Testis (tissue), 3 donors: ENCODE data around the gene CACNA1C. TPM values are rescaled to one million over a fixed set of nuclear protein-coding genes. Genes with fewer than 3 reads are reported as not detected.

Experiments used
- DNase-seq: peaks from one replicate; pipeline ENCODE4 v3.0.0-alpha.2; 2019
- H3K27ac ChIP-seq, 2 donors: fragments of 200-600 bp; sonication (generic); one replicate each; pipeline ENCODE4 v1.5.1; 2019
- H3K27me3 ChIP-seq: fragments of 200-600 bp; sonication (generic); one replicate; pipeline ENCODE4 v1.5.1; 2019
- H3K36me3 ChIP-seq: fragments of 200-600 bp; sonication (generic); one replicate; pipeline ENCODE4 v1.5.1; 2017; ENCODE audit warnings: low read depth; ENCODE audit errors: missing control alignments
- H3K4me1 ChIP-seq: fragments of 200-600 bp; sonication (generic); one replicate; pipeline ENCODE4 v1.5.1; 2019
- H3K4me3 ChIP-seq, 2 donors: fragments of 200-600 bp; sonication (generic); one replicate each; pipeline ENCODE4 v1.5.1; 2017 to 2019
- H3K9me3 ChIP-seq: fragments of 200-600 bp; sonication (generic); one replicate; pipeline ENCODE4 v1.5.1; 2017
- POLR2A ChIP-seq: fragments of 450-650 bp; IDR thresholded peaks from one replicate; pipeline ENCODE4 v1.6.1; 2017; ENCODE audit warnings: antibody characterized with exemption, mild to moderate bottlenecking, moderate library complexity
- WGBS, 2 donors: methylation state at CpG; one replicate each; pipeline ENCODE4 v1.1.5; 2018; 5-methylcytosine and 5-hydroxymethylcytosine counted together
- intact Hi-C: fragments of 100-400 bp; cut with DNase I; formaldehyde crosslinking; loops from one replicate; pipeline ENCODE4 v1.15.1; 2023; ENCODE audit warnings: low total_unique reads
- polyA plus RNA-seq: library from polyadenylated mRNA; stranded (reverse); fragments of 350-450 nt; fragmentation: Illumina TruSeq; extraction: RNeasy Lipid Tissue Mini Kit (QIAGEN cat#74804); gene quantifications from one replicate; pipeline ENCODE4 v1.2.3, GENCODE V29; 2014; ENCODE audit warnings: low read depth, low replicate concordance; ENCODE audit not compliant: insufficient read depth
- total RNA-seq, 2 donors: library from RNA; depleted of rRNA; stranded (reverse); fragments of >200 nt; gene quantifications; one replicate each; pipeline ENCODE4 v1.2.3, GENCODE V29; 2016
- TF ChIP-seq, protein P1 (sequence below), 3 experiments: fragments of 450-650 bp in 2 of 3; fragments of 200-600 bp in 1 of 3; sonication (generic) in 1 of 3; IDR thresholded peaks; one replicate each; pipeline ENCODE4 v1.5.1; 2016 to 2019; ENCODE audit warnings: antibody characterized with exemption in 3 of 3, mild to moderate bottlenecking in 2 of 3, moderate library complexity in 1 of 3

CACNA1C gene
- total and polyA plus RNA-seq, 3 donors from 2014 or later: 20.3 to 36.8 (median 32.0) TPM

DNA sequence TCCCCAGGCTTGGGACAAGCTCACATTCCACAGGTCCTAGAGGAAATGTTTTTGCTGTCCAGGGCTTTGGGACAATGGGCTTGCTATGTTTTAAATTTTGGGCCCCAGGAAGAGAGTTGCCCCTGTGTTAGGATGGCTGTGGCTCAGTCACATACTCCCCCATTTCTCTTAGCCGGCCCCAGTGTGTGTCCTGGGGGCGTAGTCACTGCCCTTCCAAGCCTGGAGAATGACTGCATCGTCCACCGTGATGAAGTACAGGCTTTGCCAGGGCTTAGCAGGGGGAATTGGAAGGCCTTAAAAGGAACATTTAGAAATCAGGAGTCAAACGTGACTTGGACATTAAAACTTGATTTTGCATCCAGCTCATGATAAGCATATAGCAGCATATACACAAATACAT, 293.6 kb downstream of the CACNA1C start:
- no peak overlapping the region for H3K4me3 ChIP-seq
- no peaks in the 10 kb centered on the region for H3K27me3 ChIP-seq
- intact Hi-C loops: no loop called here
- DNase-seq: no peak
- peaks cover 10% of the 10 kb centered on the region for H3K4me1 ChIP-seq
- WGBS, 2 donors: 78 to 82% methylated on average over 5 of the region's 5 CpGs
- no peaks in the 10 kb centered on the region for H3K36me3 ChIP-seq
- no peak for TF ChIP-seq POLR2A
- TF ChIP-seq, protein P1, sequence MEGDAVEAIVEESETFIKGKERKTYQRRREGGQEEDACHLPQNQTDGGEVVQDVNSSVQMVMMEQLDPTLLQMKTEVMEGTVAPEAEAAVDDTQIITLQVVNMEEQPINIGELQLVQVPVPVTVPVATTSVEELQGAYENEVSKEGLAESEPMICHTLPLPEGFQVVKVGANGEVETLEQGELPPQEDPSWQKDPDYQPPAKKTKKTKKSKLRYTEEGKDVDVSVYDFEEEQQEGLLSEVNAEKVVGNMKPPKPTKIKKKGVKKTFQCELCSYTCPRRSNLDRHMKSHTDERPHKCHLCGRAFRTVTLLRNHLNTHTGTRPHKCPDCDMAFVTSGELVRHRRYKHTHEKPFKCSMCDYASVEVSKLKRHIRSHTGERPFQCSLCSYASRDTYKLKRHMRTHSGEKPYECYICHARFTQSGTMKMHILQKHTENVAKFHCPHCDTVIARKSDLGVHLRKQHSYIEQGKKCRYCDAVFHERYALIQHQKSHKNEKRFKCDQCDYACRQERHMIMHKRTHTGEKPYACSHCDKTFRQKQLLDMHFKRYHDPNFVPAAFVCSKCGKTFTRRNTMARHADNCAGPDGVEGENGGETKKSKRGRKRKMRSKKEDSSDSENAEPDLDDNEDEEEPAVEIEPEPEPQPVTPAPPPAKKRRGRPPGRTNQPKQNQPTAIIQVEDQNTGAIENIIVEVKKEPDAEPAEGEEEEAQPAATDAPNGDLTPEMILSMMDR (IDR thresholded peaks at IDR 0.05): no peak
- H3K27ac ChIP-seq: no peak overlapping the region
- H3K9me3 ChIP-seq: no peaks in the 10 kb centered on the region

DNA sequence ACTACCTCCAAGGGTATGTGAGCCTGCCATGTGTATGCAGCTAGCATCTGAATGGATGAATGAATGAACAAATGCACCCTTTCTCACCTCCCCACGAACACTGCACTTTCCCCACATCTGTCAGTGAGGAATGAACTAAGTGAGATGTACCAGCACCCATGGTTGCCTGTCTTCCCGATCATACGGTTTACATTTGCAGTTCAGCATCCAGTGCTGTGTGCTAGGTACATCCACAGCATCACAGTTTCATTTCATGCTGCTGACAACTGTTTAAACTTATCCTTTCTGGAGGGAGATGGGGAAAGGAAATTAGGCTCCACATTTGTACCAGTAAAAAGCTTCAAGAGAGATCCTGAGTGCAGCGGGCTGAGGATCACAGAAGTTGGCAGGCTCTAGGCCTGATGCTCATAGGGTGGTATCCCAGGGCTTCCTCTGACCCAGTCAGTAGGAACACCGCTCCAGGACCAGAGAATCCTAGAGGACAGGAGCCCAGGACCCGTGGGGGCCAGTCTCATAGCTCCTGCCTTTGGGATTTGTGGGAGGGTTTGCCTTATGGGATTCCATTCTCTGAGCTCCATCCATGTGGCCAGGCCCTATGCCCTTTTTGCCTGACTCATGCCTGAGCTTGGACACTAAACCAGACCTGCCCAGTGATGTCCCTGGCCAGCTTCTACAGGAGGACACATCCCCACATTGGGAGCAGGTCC, 294.5 kb downstream of the CACNA1C start:
- no peak overlapping the region for H3K4me3 ChIP-seq
- 94% methylated on average over 6 of the region's 6 CpGs for WGBS, 2 donors
- DNase-seq: no peak
- peaks cover 10% of the 10 kb centered on the region for H3K4me1 ChIP-seq
- intact Hi-C loops: no loop called here
- H3K27me3 ChIP-seq: no peaks in the 10 kb centered on the region
- H3K9me3 ChIP-seq: no peaks in the 10 kb centered on the region
- H3K36me3 ChIP-seq: no peaks in the 10 kb centered on the region
- H3K27ac ChIP-seq: no peak overlapping the region
- no peak for TF ChIP-seq POLR2A
- TF ChIP-seq, protein P1 (IDR thresholded peaks at IDR 0.05): no peak

DNA sequence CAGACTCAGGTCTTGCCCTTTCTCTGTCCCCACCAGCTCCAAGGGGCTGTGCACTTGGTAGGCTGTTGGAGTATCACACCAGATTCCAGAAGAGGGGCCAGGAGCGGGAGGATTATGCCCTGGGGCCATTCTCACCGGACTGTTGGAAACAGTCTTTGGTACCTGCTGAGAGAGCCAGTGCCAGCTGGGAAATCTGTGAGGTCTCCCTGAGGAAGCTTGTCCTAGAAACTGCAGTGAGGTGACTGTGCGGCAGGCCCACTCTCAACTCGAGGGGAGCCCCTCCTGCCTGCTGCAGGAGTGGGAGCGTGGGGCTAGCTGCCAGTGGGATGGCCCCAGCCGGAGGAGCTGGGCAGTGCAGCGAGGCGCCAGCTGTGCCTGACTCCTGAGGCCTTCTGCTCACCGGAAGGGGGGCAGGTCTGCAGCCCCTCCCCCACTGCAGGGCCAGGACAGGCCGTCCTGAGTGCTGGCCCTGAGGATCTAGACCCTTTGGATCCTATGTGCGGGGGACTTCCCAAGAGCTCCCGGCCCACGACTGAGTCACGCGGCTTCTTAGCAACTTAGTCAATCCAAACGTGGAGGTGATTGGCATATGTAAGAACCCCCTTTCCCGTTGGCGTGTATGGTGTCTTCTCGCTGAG, 295.2 kb downstream of the CACNA1C start:
- TF ChIP-seq, protein P1 (IDR thresholded peaks at IDR 0.05): no peak
- no peak for TF ChIP-seq POLR2A
- Histone ChIP-seq H3K36me3 (no peaks in the 10 kb centered on the region), H3K9me3 (no peaks in the 10 kb centered on the region), H3K27me3 (no peaks in the 10 kb centered on the region), H3K27ac (no peak overlapping the region), H3K4me1 (peaks cover 9% of the 10 kb centered on the region), H3K4me3 (no peak overlapping the region)
- no peak for DNase-seq
- 88 to 89% methylated on average over 8 to 19 of the region's 19 CpGs for WGBS, 2 donors
- intact Hi-C loops: no loop called here

DNA sequence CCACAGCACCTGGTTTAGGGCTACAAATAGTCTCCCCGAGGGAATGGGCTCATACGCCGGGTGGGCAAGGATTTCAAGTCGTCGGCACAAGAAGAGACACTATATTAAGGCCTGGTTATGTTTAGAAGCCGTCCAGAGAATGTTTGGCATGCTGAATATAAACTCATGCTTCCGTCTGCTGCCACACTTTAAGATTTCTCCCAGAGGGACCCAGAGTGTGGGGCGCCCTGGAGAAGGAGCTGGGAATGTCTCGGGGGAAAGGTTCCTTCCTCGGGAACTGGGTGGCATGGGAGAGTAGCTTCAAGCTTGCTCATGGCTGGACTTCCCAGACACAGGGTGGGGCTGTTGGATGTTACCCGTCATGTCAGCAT, 295.7 kb downstream of the CACNA1C start:
- TF ChIP-seq, protein P1 (IDR thresholded peaks at IDR 0.05): no peak
- TF ChIP-seq POLR2A: no peak
- 83 to 91% methylated on average over 11 of the region's 11 CpGs for WGBS, 2 donors
- no peaks in the 10 kb centered on the region for H3K36me3 ChIP-seq
- no peak for DNase-seq
- peaks cover 5% of the 10 kb centered on the region for H3K4me1 ChIP-seq
- H3K27me3 ChIP-seq: no peaks in the 10 kb centered on the region
- H3K4me3 ChIP-seq: no peak overlapping the region
- intact Hi-C loops: no loop called here
- no peaks in the 10 kb centered on the region for H3K9me3 ChIP-seq
- H3K27ac ChIP-seq: no peak overlapping the region

DNA sequence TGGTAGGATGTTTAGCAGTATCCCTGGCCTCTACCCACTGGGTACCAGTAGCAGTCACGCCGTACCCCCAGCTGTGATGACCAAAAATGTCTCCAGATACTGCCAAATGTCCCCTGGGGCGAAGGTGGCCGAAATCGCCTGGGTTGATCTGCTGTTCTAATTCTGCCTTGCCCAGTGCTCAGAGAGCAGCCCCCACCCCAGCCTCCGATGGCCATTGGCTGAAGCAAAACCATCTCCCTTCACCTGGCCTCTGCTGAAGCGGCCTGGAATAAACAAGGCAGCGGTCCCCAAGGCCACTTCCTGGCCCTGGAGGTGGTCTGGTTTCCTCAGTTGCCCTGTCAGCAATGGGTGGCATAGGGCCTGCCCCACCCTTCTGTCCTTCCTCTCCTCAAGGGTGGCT, 298.4 kb downstream of the CACNA1C start:
- Histone ChIP-seq H3K27ac (no peak overlapping the region), H3K9me3 (no peaks in the 10 kb centered on the region), H3K4me3 (no peak overlapping the region), H3K4me1 (no peaks in the 10 kb centered on the region), H3K27me3 (no peaks in the 10 kb centered on the region), H3K36me3 (no peaks in the 10 kb centered on the region)
- WGBS, 2 donors: 98 to 99% methylated on average over 7 to 8 of the region's 8 CpGs
- DNase-seq: no peak
- intact Hi-C loops: no loop called here
- TF ChIP-seq, protein P1 (IDR thresholded peaks at IDR 0.05): no peak
- no peak for TF ChIP-seq POLR2A
